NCI-H526 (cell line): ENCODE data around the gene TMIGD2.
"Not testable (repeated sequence)": the region's sequence is repeated elsewhere in the genome, so short reads cannot be mapped to it uniquely, and the experiment has no call there.

Experiments used
- DNase-seq, 2 experiments: peaks; one replicate each; lab custom pipeline; 2025; lab: John Stamatoyannopoulos, UW

The TMIGD2 gene

GRCh38 chr19:4267101-4267900 lies 34.9 kb downstream of the TMIGD2 start:
- peak in 1 of 2 experiments; percentile 66 for DNase-seq

GRCh38 chr19:4266253-4267000 lies 35.8 kb downstream of the TMIGD2 start:
- DNase-seq, result no peak

GRCh38 chr19:4264812-4265211 lies 37.4 kb downstream of the TMIGD2 start:
- DNase-seq, result no peak

- DNase-seq, result no peak
These were observed 41.5 kb downstream of the TMIGD2 start for GRCh38 chr19:4260613-4261191.

- DNase-seq, result no peak
These were observed 44.0 kb downstream of the TMIGD2 start for GRCh38 chr19:4258181-4258580.

- no peak for DNase-seq
These were observed 45.2 kb downstream of the TMIGD2 start for GRCh38 chr19:4257025-4257424.

GRCh38 chr19:4256563-4256962 lies 45.6 kb downstream of the TMIGD2 start:
- DNase-seq, result no peak

GRCh38 chr19:4246767-4247593 lies 55.2 kb downstream of the TMIGD2 start, which contains the start of gene YJU2:
TSS of gene YJU2 (plus strand) at chr19:4247080. CDS start at chr19:4247147, 67 bp downstream.
- peak; percentile 96 to 99 for DNase-seq

GRCh38 chr19:4245938-4246337 lies 56.3 kb downstream of the TMIGD2 start:
- DNase-seq, result not testable (repeated sequence)
